ENCODE measurements around the gene ELP5.

ELP5 gene

GRCh38 chr17:7232114-7232513 lies 19.9 kb upstream of the ELP5 start:
- H3K4me3 ChIP-seq (ENCODE audit: low read depth, low read length), result no peak overlapping the region
- TF ChIP-seq, protein P1, sequence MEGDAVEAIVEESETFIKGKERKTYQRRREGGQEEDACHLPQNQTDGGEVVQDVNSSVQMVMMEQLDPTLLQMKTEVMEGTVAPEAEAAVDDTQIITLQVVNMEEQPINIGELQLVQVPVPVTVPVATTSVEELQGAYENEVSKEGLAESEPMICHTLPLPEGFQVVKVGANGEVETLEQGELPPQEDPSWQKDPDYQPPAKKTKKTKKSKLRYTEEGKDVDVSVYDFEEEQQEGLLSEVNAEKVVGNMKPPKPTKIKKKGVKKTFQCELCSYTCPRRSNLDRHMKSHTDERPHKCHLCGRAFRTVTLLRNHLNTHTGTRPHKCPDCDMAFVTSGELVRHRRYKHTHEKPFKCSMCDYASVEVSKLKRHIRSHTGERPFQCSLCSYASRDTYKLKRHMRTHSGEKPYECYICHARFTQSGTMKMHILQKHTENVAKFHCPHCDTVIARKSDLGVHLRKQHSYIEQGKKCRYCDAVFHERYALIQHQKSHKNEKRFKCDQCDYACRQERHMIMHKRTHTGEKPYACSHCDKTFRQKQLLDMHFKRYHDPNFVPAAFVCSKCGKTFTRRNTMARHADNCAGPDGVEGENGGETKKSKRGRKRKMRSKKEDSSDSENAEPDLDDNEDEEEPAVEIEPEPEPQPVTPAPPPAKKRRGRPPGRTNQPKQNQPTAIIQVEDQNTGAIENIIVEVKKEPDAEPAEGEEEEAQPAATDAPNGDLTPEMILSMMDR (IDR thresholded peaks at IDR 0.05; ENCODE audit: borderline replicate concordance, insufficient read depth, low read depth, low read length), result no peak

- TF ChIP-seq, protein P1 (IDR thresholded peaks at IDR 0.05; ENCODE audit: borderline replicate concordance, insufficient read depth, low read depth, low read length), result no peak
- peak overlapping the region; percentile 56 for H3K4me3 ChIP-seq (ENCODE audit: low read depth, low read length)
Observed at GRCh38 chr17:7233701-7234082, 18.3 kb upstream of the ELP5 start.

DNA sequence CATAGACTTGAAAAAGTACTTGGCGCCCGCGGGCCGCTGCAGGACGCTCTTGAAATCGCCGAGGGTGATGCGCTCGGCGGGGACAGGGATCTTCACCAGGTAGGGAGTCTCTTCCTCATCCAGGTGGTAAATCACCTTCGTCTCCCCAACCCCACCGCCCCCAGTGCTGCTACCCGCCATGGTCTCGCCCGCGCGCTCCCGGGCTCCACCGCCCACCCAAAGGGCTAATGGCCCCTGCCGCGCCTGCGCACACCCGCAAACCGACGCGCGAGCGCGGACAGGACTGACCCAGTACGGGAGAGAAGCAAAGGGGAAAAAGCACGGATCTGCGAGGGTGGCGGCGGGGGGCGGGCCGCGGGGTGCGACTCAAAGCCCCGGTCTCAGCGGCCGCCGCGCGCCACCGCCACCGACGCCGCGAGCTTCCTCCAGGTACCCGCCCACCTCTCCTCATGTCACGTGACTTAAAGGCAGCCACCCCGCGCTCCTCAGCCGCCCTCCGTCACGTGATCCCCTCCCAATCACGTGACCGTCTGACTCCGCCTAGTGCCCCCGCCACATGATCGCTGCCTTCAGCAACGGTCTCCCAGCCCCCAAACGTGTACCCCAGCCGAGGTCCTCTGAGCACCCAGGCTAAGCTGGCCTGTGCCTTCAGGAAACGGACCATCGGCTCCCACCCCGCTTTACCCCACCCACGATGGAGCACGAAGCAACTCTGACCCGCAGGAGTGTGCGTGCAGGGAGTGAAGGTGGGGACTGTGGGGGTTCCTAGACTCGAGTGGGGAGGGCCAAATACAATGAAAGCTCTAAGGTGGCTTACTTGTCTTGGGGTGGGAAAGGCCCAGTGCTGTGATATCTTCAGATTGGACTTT lies 17.7 kb upstream of the ELP5 start, which contains the start of gene DVL2:
DVL2 (minus strand) TSS at position 435 of the 869 bp plus-strand sequence; CDS start at position 180, 255 bp downstream.
- TF ChIP-seq, protein P1 (IDR thresholded peaks at IDR 0.05; ENCODE audit: borderline replicate concordance, insufficient read depth, low read depth, low read length), result no peak
- peak within 1 kb of the TSS; percentile 56 for H3K4me3 ChIP-seq (ENCODE audit: low read depth, low read length)

DNA sequence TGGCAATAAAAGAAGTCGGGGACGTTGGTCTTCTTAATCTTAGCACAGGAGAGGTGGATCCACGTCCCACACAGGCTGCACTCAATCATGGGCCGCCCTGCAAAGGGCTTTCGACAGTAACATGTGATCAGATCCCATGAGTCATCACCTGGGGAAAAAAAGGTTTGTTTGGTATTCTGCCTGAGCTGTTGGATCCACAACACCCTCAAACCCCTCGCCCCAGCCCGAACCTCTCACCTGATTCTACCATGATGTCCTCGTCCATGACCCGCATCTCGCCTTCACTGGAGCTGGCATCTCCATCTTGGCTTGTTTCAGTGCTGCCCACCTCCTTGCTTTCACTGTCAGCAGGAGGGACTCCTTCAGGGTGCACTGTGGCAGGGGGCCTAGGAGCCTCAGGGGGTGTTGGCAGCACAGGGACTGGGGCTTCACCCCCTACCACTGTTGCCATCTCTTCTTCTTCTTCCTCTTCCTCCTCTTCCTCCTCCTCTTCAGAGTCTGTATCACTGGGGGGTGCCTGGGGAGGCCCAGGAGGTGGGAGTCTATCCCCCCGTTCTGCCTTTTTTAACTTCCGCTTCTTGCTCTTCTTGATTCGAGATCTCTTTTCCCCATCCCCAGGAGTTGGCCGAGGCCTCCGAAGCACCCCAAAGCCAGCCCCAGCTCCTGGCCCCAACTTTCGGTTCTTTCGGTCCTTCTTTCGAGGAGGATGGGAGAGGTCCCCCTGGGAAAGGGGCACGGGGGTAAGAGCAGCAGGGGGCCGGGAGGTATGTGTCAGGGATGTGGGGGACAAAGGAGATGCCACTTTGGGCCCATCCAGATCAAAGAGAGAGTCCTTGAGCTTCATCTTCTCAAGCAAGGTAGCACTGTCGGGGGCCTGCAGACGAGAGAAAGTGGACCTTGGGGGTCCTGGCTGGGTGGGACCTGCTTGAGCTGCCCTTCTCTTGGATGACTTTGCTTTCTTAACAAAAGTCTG lies 16.0 kb upstream of the ELP5 start:
- H3K4me3 ChIP-seq (ENCODE audit: low read depth, low read length), result no peak overlapping the region
- TF ChIP-seq, protein P1 (IDR thresholded peaks at IDR 0.05; ENCODE audit: borderline replicate concordance, insufficient read depth, low read depth, low read length), result no peak

DNA sequence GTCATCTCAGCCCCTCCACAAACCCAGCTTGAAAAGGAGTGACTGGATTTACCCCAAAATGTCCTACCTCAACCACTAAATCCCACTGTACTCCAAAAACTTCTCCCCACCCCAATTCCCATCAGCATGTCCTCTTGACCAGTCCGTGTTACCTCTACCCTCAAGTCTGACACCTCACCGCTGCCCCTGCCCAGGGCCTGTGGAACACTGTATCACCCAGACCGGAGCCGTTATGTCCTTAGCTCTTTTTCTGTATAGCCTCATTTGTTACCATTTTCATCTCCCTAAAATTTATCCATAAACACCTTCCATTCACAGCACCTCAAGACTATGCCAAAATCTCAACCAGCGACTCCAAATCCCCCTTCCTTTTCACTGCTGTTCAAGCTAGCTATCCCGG lies 15.2 kb upstream of the ELP5 start:
- H3K4me3 ChIP-seq (ENCODE audit: low read depth, low read length), result no peak overlapping the region

GRCh38 chr17:7237266-7237760 lies 14.7 kb upstream of the ELP5 start:
- peak overlapping the region; percentile 74 for H3K4me3 ChIP-seq (ENCODE audit: low read depth, low read length)
- TF ChIP-seq, protein P1 (IDR thresholded peaks at IDR 0.05; ENCODE audit: borderline replicate concordance, insufficient read depth, low read depth, low read length), result no peak

More for the DNA sequence above, 15.2 kb upstream of the ELP5 start:
- TF ChIP-seq, protein P1 (IDR thresholded peaks at IDR 0.05; ENCODE audit: borderline replicate concordance, insufficient read depth, low read depth, low read length), result no peak
